ENCODE data around the gene SCIMP. TPM values are rescaled to one million over a fixed set of nuclear protein-coding genes. Genes with fewer than 3 reads are reported as not detected.

Gene SCIMP
- total RNA-seq (2016; rRNA removed; fragmentation: Illumina TruSeq; extraction: Trizol) (not detected in 2 replicates), polyA plus RNA-seq (2011; rRNA removed) (not detected in 2 replicates), polyA minus RNA-seq (2011; rRNA and poly(A)+ RNA removed; ENCODE audit: low replicate concordance) (0.19 TPM in 1 of 2 replicates, not detected in the other), Bru-seq, nascent RNA (percentile 12 among the genes with signal in this experiment), BruChase-seq, experiment 1, labeled RNA remaining after a 6-hour chase (percentile 10 among the genes with signal in this experiment), BruChase-seq, experiment 2, labeled RNA remaining after a 2-hour chase (percentile 16 among the genes with signal in this experiment)
- total RNA-seq (2016; cell fraction: cytosol; rRNA removed; fragmentation: Illumina TruSeq; extraction: Trizol; ENCODE audit: low read depth) = not detected in 2 replicates
- not detected in 2 replicates for total RNA-seq (2016; cell fraction: insoluble cytoplasmic fraction; rRNA removed; fragmentation: Illumina TruSeq; extraction: Trizol)
- not detected in 2 replicates for total RNA-seq (2016; cell fraction: membrane; rRNA removed; fragmentation: Illumina TruSeq; extraction: Trizol)
- not detected in 2 replicates for total RNA-seq (2016; cell fraction: nucleus; rRNA removed; fragmentation: Illumina TruSeq; extraction: Trizol)
- not detected in 2 replicates for polyA plus RNA-seq (2011; cell fraction: cytosol; rRNA removed)
- polyA plus RNA-seq (2011; cell fraction: nucleus; rRNA removed) = not detected in 2 replicates
- not detected in 2 replicates for polyA plus RNA-seq (2012)
- not detected in 2 replicates for polyA plus RNA-seq (2016; cell fraction: cytosol; fragmentation: Illumina TruSeq; extraction: Trizol; ENCODE audit: low read depth)
- not detected in 2 replicates for polyA plus RNA-seq (2016; cell fraction: insoluble cytoplasmic fraction; fragmentation: Illumina TruSeq; extraction: Trizol; ENCODE audit: low read depth)
- polyA plus RNA-seq (2016; cell fraction: membrane; fragmentation: Illumina TruSeq; extraction: Trizol; ENCODE audit: low read depth) = not detected in 2 replicates
- polyA plus RNA-seq (2016; cell fraction: nucleus; fragmentation: Illumina TruSeq; extraction: Trizol; ENCODE audit: insufficient read depth, low read depth) = not detected in 2 replicates
- not detected in 2 replicates for polyA minus RNA-seq (2011; cell fraction: cytosol; rRNA and poly(A)+ RNA removed)
- not detected in 2 replicates for polyA minus RNA-seq (2011; cell fraction: nucleus; rRNA and poly(A)+ RNA removed)
- long read RNA-seq, experiment 1 = 0 reads
- long read RNA-seq, experiment 2 = 0 reads

DNA sequence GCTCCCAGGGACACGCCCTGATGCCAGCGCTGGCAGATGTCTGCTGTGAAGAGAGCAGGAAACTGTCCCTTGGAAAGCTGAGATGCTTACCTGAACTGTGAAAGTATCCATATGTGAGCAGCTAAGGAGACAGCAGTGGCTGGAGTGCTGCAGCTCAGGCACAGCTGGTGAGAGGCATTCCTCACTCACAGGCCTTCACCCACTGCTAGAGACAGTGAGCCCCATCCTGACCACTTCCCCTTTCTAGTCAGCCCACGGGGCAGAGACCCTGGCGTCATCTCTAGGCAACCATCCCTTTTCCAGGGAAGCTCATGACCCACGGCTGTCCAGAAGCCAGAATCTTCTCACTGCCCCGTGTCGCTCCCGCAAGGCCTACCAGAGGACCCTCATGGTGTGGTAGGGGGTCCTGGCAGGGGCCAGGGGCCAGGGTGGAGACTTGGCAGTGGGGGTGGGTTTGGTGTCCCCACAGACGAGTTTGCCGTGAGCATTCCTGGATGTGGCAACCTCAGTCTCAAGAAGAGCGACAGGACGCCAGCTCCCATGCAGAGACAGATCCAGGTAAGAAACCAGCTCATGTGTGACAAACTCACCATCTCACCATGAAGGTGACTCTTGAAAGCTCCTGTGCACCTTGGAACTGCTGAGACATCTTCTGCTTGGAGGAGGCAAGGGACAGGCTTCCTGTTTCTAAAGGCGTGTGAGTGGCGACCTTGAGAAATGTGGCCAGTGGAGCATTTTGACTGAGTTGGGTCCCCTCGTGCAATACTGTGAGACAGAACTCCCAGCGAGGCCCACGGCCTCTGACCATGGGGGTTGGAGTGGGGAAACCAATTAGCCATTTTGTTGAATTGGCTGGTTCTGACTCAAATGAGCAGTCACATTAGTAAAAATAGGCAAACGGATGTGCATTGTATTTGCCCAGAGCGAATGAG is at the start of gene SCIMP:
Gene SCIMP, minus strand, starts transcription at position 216 of the 932 bp plus-strand sequence. Its CDS starts 105 bp downstream, at position 111.
- Histone ChIP-seq H2AFZ (ENCODE audit: low read length) (no peak within 1 kb of the TSS), H3K4me1 (ENCODE audit: insufficient read depth, low read length) (peaks cover 21% of the 10 kb centered on the region), H3K4me2 (ENCODE audit: low read depth, low read length) (no peak within 1 kb of the TSS), H3K36me3 (replicated peaks in 1 of 2; ENCODE audit: control insufficient read depth in 1 of 2, insufficient read depth in 2 of 2, low read length in 2 of 2) (no peaks in the 10 kb centered on the region), H3K9ac (ENCODE audit: insufficient read depth, low read depth, low read length) (no peak within 1 kb of the TSS), H3K9me3 (ENCODE audit: low read length) (no peaks in the 10 kb centered on the region), H3K4me3 (replicated peaks in 1 of 3; ENCODE audit: insufficient read depth in 1 of 3, low read depth in 2 of 3, low read length in 3 of 3) (no peak within 1 kb of the TSS), H4K20me1 (ENCODE audit: insufficient read depth, low read length) (peaks cover 34% of the 10 kb centered on the region), H3K79me2 (ENCODE audit: insufficient read depth, low read length) (no peaks in the 10 kb centered on the region), H3K27me3 (ENCODE audit: control insufficient read depth in 1 of 2, insufficient read depth in 2 of 2, low read length in 2 of 2) (peaks cover 5 to 45% of the 10 kb centered on the region in 2 experiments; a peak in 4 of 5 replicates), H3K27ac (ENCODE audit: extremely low read length, insufficient read depth, low read length) (no peak within 1 kb of the TSS)
- 64% methylated on average over 9 of the region's 19 CpGs for WGBS (ENCODE audit: low lambda C conversion rate)
- DNase-seq (ENCODE audit: low spot score) = no peak
- no peak for FAIRE-seq
- intact Hi-C loops (cut with micrococcal nuclease; ENCODE audit: unreplicated experiment) (no loop called here), in situ Hi-C loops (cut with HindIII; ENCODE audit: extremely low pct_ligation_motif_present, low pct_unique_long_range_greater_than_20kb) (no loop called here)
- no peak for ATAC-seq
- TF ChIP-seq RBAK (CRISPR knock-in tag; IDR thresholded peaks at IDR 0.05) (no peak), TCF12 (IDR thresholded peaks at IDR 0.05) (no peak), TCF12 (CRISPR knock-in tag; IDR thresholded peaks at IDR 0.05) (no peak), PRDM10 (CRISPR knock-in tag; IDR thresholded peaks at IDR 0.05; ENCODE audit: low read depth) (no peak), ZBTB20 (CRISPR knock-in tag; IDR thresholded peaks at IDR 0.05; ENCODE audit: borderline replicate concordance, low read depth) (no peak), ZNF564 (CRISPR knock-in tag; IDR thresholded peaks at IDR 0.05) (no peak), ZHX1 (CRISPR knock-in tag; IDR thresholded peaks at IDR 0.05; ENCODE audit: low read depth) (no peak), CREB1 (IDR thresholded peaks at IDR 0.05) (no peak), CREB1 (CRISPR knock-in tag; IDR thresholded peaks at IDR 0.05) (no peak)
- ChIA-PET POLR2A (no interaction called here), CTCF (ENCODE audit: low intra/inter-chr PET ratio, low total read pairs) (no interaction called here)
- BruUV-seq (replicated peaks) = no TSS peak
